Tibial nerve (tissue), 4 donors: Measurements from ENCODE around the gene ACTR1A. TPM values are rescaled to one million over a fixed set of nuclear protein-coding genes. Genes with fewer than 3 reads are reported as not detected.
"Not testable (repeated sequence)": the region's sequence is repeated elsewhere in the genome, so short reads cannot be mapped to it uniquely, and the experiment has no call there.

Experiments used
- DNase-seq, 2 donors: peaks; one replicate each; pipeline ENCODE4 v3.0.0-alpha.2; 2019; ENCODE audit warnings: low spot score in 2 of 2
- H3K27ac ChIP-seq, 4 donors: fragments of 200-600 bp; sonication (generic) in 3 of 4; one replicate each; pipeline ENCODE4 v1.5.1; 2017 to 2019; ENCODE audit warnings: mild to moderate bottlenecking in 1 of 4
- H3K27me3 ChIP-seq, 2 donors: fragments of 200-600 bp; sonication (generic) in 1 of 2; one replicate each; pipeline versions ENCODE4 v1.5.1 to v1.6.0; 2017 to 2019
- H3K36me3 ChIP-seq, 3 donors: fragments of 200-600 bp; sonication (generic); one replicate each; pipeline ENCODE4 v1.5.1; 2018 to 2019
- H3K4me1 ChIP-seq, 4 donors: fragments of 200-600 bp; sonication (generic) in 3 of 4; one replicate each; pipeline ENCODE4 v1.5.1; 2017 to 2019
- H3K4me3 ChIP-seq, 4 donors: fragments of 200-600 bp; sonication (generic) in 3 of 4; one replicate each; pipeline ENCODE4 v1.5.1; 2017 to 2019; ENCODE audit warnings: mild to moderate bottlenecking in 1 of 4, moderate library complexity in 1 of 4
- H3K9me3 ChIP-seq, 4 donors: fragments of 200-600 bp; sonication (generic) in 3 of 4; one replicate each; pipeline ENCODE4 v1.5.1; 2017 to 2019
- CTCF ChIP-seq, 5 experiments: fragments of 200-600 bp in 3 of 5; fragments of 450-650 bp in 2 of 5; sonication (generic) in 3 of 5; IDR thresholded peaks; one replicate each; pipeline ENCODE4 v1.5.1; 2016 to 2019; ENCODE audit warnings: antibody characterized with exemption in 5 of 5, mild to moderate bottlenecking in 3 of 5, moderate library complexity in 2 of 5
- EP300 ChIP-seq, 2 donors: sonication (generic); formaldehyde crosslinking; IDR thresholded peaks; one replicate each; pipeline ENCODE4 v1.6.1; 2017; ENCODE audit warnings: antibody characterized with exemption in 2 of 2, mild to moderate bottlenecking in 1 of 2
- POLR2A ChIP-seq, 2 donors: fragments of 450-650 bp; IDR thresholded peaks; one replicate each; pipeline ENCODE4 v1.6.1; 2017; ENCODE audit warnings: antibody characterized with exemption in 2 of 2, mild to moderate bottlenecking in 2 of 2, moderate library complexity in 2 of 2
- WGBS, 2 donors: methylation state at CpG; one replicate each; pipeline ENCODE4 v1.1.5; 2018; 5-methylcytosine and 5-hydroxymethylcytosine counted together
- total RNA-seq, 4 donors: library from RNA; depleted of rRNA; stranded (reverse); fragments of >200 nt; gene quantifications; one replicate each; pipeline ENCODE4 v1.1.0, GENCODE V29; 2016

ACTR1A gene
- total RNA-seq, 4 donors from 2014 or later = 85.5 to 114 (median 105) TPM

DNA sequence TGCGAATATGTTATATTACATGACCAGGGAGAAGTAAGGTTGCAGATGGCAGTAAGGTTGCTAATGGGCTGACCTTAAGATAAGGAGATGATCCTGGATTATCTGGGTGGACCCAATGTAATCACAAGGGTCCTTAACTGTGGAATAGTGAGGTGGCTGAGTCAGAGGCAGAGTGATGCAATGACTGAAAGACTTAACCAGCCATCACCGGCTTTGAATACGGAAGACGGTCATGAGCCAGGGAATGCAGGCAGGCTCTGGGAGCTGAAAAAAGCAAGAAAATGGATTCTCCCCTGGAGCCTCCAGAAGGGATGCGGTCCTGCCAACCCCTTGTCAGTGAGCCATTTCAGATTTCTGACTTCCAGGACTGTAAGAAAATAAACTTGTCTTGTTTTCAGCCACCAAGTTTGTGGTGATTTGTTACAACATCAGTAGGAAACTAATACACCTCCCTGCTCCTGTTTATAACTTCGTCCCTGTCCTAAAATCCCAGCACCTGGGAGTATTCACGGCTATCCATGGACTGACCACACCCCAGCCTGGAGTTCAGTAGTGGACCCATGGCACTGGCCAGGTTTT is 46.5 kb downstream of the ACTR1A start:
- TF ChIP-seq POLR2A (IDR thresholded peaks at IDR 0.05) (no peak), EP300 (IDR thresholded peaks at IDR 0.05) (no peak), CTCF (IDR thresholded peaks at IDR 0.05) (no peak)

GRCh38 chr10:102454662-102455487 is 47.6 kb downstream of the ACTR1A start:
- H3K36me3 ChIP-seq, H3K27ac ChIP-seq, H3K9me3 ChIP-seq, H3K27me3 ChIP-seq, DNase-seq, H3K4me3 ChIP-seq: not testable (repeated sequence)
- 58 to 75% methylated on average over 13 of the region's 13 CpGs for WGBS, 2 donors
- H3K4me1 ChIP-seq = peaks cover 0 to 19% (median 5%) of the 10 kb centered on the region in 4 donors

More for the DNA sequence above, 46.5 kb downstream of the ACTR1A start:
- Histone ChIP-seq H3K4me3 (no peak overlapping the region), H3K4me1 (peaks cover 0 to 23% (median 7%) of the 10 kb centered on the region in 4 donors), H3K27me3 (no peaks in the 10 kb centered on the region), H3K27ac (no peak overlapping the region), H3K9me3 (no peaks in the 10 kb centered on the region), H3K36me3 (peaks cover 0 to 6% (median 0%) of the 10 kb centered on the region in 3 donors)
- 79 to 84% methylated on average over 7 of the region's 7 CpGs for WGBS, 2 donors
- no peak for DNase-seq

GRCh38 chr10:102453502-102453901 is 49.0 kb downstream of the ACTR1A start:
- Histone ChIP-seq H3K9me3 (no peaks in the 10 kb centered on the region), H3K4me1 (peaks cover 0 to 23% (median 7%) of the 10 kb centered on the region in 4 donors), H3K27me3 (no peaks in the 10 kb centered on the region), H3K27ac (peak overlapping the region in 2 of 4 donors; percentile 65 to 78), H3K36me3 (peaks cover 0 to 6% (median 0%) of the 10 kb centered on the region in 3 donors), H3K4me3 (no peak overlapping the region)
- no peak for DNase-seq
- TF ChIP-seq POLR2A (IDR thresholded peaks at IDR 0.05) (no peak), EP300 (IDR thresholded peaks at IDR 0.05) (no peak), CTCF (IDR thresholded peaks at IDR 0.05) (no peak)
- WGBS, 2 donors = 70 to 77% methylated on average over 5 of the region's 5 CpGs

DNA sequence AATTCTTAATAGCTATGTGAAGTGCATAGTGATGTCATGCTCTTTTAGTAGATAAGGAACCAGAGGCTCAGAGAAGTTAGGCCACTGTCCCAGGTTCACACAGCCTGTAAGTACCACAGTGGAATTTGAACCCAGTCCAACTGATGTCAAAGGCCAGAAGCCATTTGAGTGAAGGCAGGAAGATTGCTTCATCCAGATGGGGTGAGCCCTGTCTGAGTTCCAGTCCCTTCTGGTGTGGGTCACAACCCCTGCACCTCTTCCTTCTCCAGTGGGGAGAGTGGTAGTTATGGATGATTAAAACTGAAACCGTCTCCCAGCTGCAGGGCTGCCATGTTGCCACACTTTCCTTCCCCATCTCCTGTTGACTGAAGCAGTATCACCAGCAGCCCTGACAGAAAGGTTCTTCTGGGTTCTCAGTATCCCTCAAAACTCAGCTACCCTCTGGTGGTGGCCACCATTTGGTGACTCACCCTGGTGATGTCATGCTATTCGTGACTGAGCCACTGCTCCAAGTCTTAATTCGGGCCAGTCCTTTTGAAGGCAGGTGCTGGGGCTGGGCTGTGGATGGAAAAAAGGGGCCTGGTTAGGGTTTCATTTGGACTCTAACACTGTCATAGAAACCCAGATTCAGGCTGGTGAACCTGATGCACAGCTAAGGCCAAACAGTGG is 49.7 kb downstream of the ACTR1A start:
- whole genome bisulfite sequencing, 2 donors = 34 to 39% methylated on average over 3 of the region's 3 CpGs
- TF ChIP-seq POLR2A (IDR thresholded peaks at IDR 0.05) (no peak), CTCF (IDR thresholded peaks at IDR 0.05) (no peak), EP300 (IDR thresholded peaks at IDR 0.05) (peak in 1 of 2 donors; percentile 61)

DNA sequence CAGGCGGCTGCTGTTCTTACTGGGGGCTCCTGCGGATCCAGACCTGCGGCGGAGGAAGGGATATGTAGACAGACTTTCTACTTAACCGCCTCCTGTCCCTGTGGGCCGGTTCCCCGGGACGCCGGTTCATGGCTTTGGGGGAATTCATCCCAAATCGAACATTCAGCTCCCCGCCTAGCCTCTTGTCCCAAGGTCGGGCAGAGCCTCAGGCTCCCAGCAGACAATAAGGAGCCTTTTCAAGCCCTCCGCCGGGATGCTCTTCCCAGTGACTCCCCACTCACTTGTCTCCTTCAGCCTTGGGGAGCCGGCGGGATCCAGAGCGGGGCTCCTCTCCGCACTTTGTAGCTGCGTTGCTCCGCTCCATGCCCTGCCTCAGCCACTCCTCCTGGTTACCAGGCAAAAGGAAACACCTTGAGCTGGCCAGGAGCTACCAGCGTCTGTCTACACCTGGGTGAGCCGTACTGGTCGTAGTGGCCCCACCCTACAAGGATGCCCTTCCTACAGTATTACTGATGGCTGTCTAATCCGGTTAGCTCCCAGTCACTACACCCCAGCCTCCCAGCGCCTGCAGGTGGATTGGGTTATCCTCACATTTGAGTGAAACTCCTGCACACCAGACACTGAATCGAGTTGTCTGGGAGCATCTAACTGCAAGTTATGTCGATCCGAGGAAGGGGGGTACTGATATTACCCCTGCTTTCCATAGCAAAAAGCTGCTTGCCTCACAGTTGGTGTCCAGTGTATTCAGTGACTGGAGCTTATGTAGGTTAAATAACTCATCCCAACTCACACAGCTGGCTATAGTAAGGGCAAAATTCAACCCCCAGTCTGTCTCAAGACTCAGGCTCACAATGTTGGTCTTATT is 51.2 kb downstream of the ACTR1A start, which contains the start of gene C10orf95:
TSS of gene C10orf95 (minus strand) at position 439 of the 865 bp plus-strand sequence. CDS start 450 bp downstream, outside the sequence.
- peaks cover 0 to 23% (median 7%) of the 10 kb centered on the region in 4 donors for H3K4me1 ChIP-seq
- H3K4me3 ChIP-seq = peak within 1 kb of the TSS; percentile 64 to 85 (median 78)
- no peaks in the 10 kb centered on the region for H3K27me3 ChIP-seq
- H3K27ac ChIP-seq = peak within 1 kb of the TSS; percentile 55 to 88 (median 82)
- H3K9me3 ChIP-seq = no peaks in the 10 kb centered on the region
- TF ChIP-seq EP300 (IDR thresholded peaks at IDR 0.05) = no peak
- TF ChIP-seq POLR2A (IDR thresholded peaks at IDR 0.05) = no peak
- WGBS, 2 donors = 23 to 26% methylated on average over 22 to 27 of the region's 28 CpGs
- peaks cover 0 to 5% (median 0%) of the 10 kb centered on the region in 3 donors for H3K36me3 ChIP-seq
- DNase-seq = no peak

More for the DNA sequence above, 49.7 kb downstream of the ACTR1A start:
- Histone ChIP-seq H3K9me3 (no peaks in the 10 kb centered on the region), H3K36me3 (peaks cover 0 to 6% (median 0%) of the 10 kb centered on the region in 3 donors), H3K27me3 (no peaks in the 10 kb centered on the region), H3K4me1 (peaks cover 0 to 23% (median 7%) of the 10 kb centered on the region in 4 donors), H3K4me3 (no peak overlapping the region), H3K27ac (peak overlapping the region in 2 of 4 donors; percentile 65 to 78)
- DNase-seq = peak in 1 of 2 donors; percentile 53
